H9 (cell line): ENCODE results near the gene KRTAP6-3. TPM values are rescaled to one million over a fixed set of nuclear protein-coding genes. Genes with fewer than 3 reads are reported as not detected.

ENCODE experiments used
- DNase-seq: peaks from one replicate; pipeline ENCODE4 v3.0.0-alpha.2; 2017
- H2AFZ ChIP-seq: one replicate; pipeline ENCODE4 v1.6.1; 2013; ENCODE audit warnings: mild to moderate bottlenecking, low read length, control low read depth, moderate library complexity
- H2AK5ac ChIP-seq: 2 replicates; pipeline ENCODE4 v1.6.1; 2013; ENCODE audit warnings: low read length, control low read depth, mixed read lengths; ENCODE audit not compliant: insufficient read length
- H2BK120ac ChIP-seq: one replicate; pipeline ENCODE4 v1.6.1; 2013; ENCODE audit warnings: low read depth, mild to moderate bottlenecking, low read length, control low read depth, inconsistent platforms; ENCODE audit not compliant: poor library complexity, severe bottlenecking
- H2BK12ac ChIP-seq: 2 replicates; pipeline ENCODE4 v1.6.1; 2013; ENCODE audit warnings: low read length, control low read depth, mixed read lengths, low read depth; ENCODE audit not compliant: insufficient read length
- H2BK15ac ChIP-seq: 2 replicates; pipeline ENCODE4 v1.6.1; 2013; ENCODE audit warnings: low read depth, low read length, control low read depth
- H2BK20ac ChIP-seq: one replicate; pipeline ENCODE4 v1.6.1; 2013; ENCODE audit warnings: low read depth, mild to moderate bottlenecking, low read length, control low read depth, inconsistent platforms; ENCODE audit not compliant: poor library complexity, severe bottlenecking
- H2BK5ac ChIP-seq: 2 replicates; pipeline ENCODE4 v1.6.1; 2013; ENCODE audit warnings: low read length, control low read depth, mixed read lengths; ENCODE audit not compliant: insufficient read length
- H3K14ac ChIP-seq: 2 replicates; pipeline ENCODE4 v1.6.1; 2013; ENCODE audit warnings: low read length, control low read depth; ENCODE audit not compliant: insufficient read depth
- H3K18ac ChIP-seq: 2 replicates; pipeline ENCODE4 v1.6.1; 2013; ENCODE audit warnings: low read depth, mild to moderate bottlenecking, mixed read lengths, low read length, control low read depth; ENCODE audit not compliant: insufficient read length
- H3K23ac ChIP-seq: 2 replicates; pipeline ENCODE4 v1.6.1; 2013; ENCODE audit warnings: low read length, control low read depth, mixed read lengths, low read depth; ENCODE audit not compliant: insufficient read length
- H3K23me2 ChIP-seq: 2 replicates; pipeline ENCODE4 v1.6.1; 2013; ENCODE audit warnings: low read depth, mild to moderate bottlenecking, mixed read lengths, low read length, control low read depth; ENCODE audit not compliant: insufficient read length, poor library complexity, severe bottlenecking
- H3K27ac ChIP-seq: 2 replicates; pipeline ENCODE4 v1.5.1; 2013; ENCODE audit warnings: low read length, control low read depth, mixed read lengths, low read depth; ENCODE audit not compliant: insufficient read length
- H3K27me3 ChIP-seq: 2 replicates; pipeline ENCODE4 v1.6.1; 2013; ENCODE audit warnings: low read length, control low read depth, inconsistent platforms; ENCODE audit not compliant: insufficient read depth
- H3K4ac ChIP-seq: 2 replicates; pipeline ENCODE4 v1.6.1; 2013; ENCODE audit warnings: low read depth, mild to moderate bottlenecking, control low read depth, inconsistent platforms, low read length, moderate library complexity
- H3K4me1 ChIP-seq: 2 replicates; pipeline ENCODE4 v1.6.1; 2013; ENCODE audit warnings: low read length, control low read depth, inconsistent platforms; ENCODE audit not compliant: insufficient read depth
- H3K4me2 ChIP-seq: 2 replicates; pipeline ENCODE4 v1.6.1; 2013; ENCODE audit warnings: low read length, control low read depth, mixed read lengths; ENCODE audit not compliant: insufficient read length, insufficient read depth
- H3K56ac ChIP-seq: 2 replicates; pipeline ENCODE4 v1.6.1; 2013; ENCODE audit warnings: low read depth, mild to moderate bottlenecking, mixed read lengths, low read length, control low read depth; ENCODE audit not compliant: insufficient read length
- H3K79me1 ChIP-seq: 2 replicates; pipeline ENCODE4 v1.6.1; 2013; ENCODE audit warnings: low read depth, mild to moderate bottlenecking, moderate library complexity, low read length, control low read depth, inconsistent platforms; ENCODE audit not compliant: insufficient read depth, poor library complexity, severe bottlenecking
- H3K79me2 ChIP-seq: 2 replicates; pipeline ENCODE4 v1.6.1; 2013; ENCODE audit warnings: low read length, control low read depth, inconsistent platforms; ENCODE audit not compliant: insufficient read depth
- H3K9ac ChIP-seq: 2 replicates; pipeline ENCODE4 v1.6.1; 2013; ENCODE audit warnings: low read length, control low read depth, mixed read lengths; ENCODE audit not compliant: insufficient read length; ENCODE audit errors: extremely low read depth
- H3K9me3 ChIP-seq: one replicate; pipeline ENCODE4 v1.6.1; 2013; ENCODE audit warnings: low read depth, low read length, inconsistent platforms; ENCODE audit not compliant: control insufficient read depth
- H3T11ph ChIP-seq: one replicate; pipeline ENCODE4 v1.6.1; 2013; ENCODE audit warnings: mild to moderate bottlenecking, low read length, control low read depth, inconsistent platforms
- H4K20me1 ChIP-seq: one replicate; pipeline ENCODE4 v1.6.1; 2013; ENCODE audit not compliant: control insufficient read depth, insufficient read length, insufficient read depth
- H4K5ac ChIP-seq: 2 replicates; pipeline ENCODE4 v1.6.1; 2013; ENCODE audit warnings: low read depth, mild to moderate bottlenecking, mixed read lengths, low read length, control low read depth; ENCODE audit not compliant: insufficient read length
- H4K8ac ChIP-seq: replicated peaks from 2 replicates; pipeline ENCODE4 v1.6.1; 2013; ENCODE audit warnings: low read length, control low read depth, mixed read lengths, low read depth; ENCODE audit not compliant: insufficient read length
- H4K91ac ChIP-seq: 2 replicates; pipeline ENCODE4 v1.6.1; 2013; ENCODE audit warnings: low read depth, mild to moderate bottlenecking, moderate library complexity, mixed read lengths, low read length, control low read depth; ENCODE audit not compliant: insufficient read length
- H3K27ac Mint-ChIP-seq, 3 experiments: 2 replicates in 2 of 3; 3 replicates in 1 of 3; pipeline ENCODE4 v1.8.0; 2020 to 2021; ENCODE audit warnings: mixed read lengths in 3 of 3, mild to moderate bottlenecking in 1 of 3, moderate library complexity in 1 of 3
- H3K27me3 Mint-ChIP-seq: 2 replicates; pipeline ENCODE4 v1.8.0; 2021; ENCODE audit warnings: low read depth, mild to moderate bottlenecking, moderate library complexity, mixed read lengths
- H3K36me3 Mint-ChIP-seq, 3 experiments: 2 replicates in 2 of 3; 3 replicates in 1 of 3; pipeline ENCODE4 v1.8.0; 2020 to 2021; ENCODE audit warnings: low read depth in 3 of 3, mixed read lengths in 3 of 3; ENCODE audit not compliant: insufficient read depth in 1 of 3
- H3K4me1 Mint-ChIP-seq, 2 experiments: 2 replicates each; pipeline ENCODE4 v1.8.0; 2020; ENCODE audit warnings: mixed read lengths in 2 of 2
- H3K4me3 Mint-ChIP-seq, 2 experiments: 2 replicates in 1 of 2; 3 replicates in 1 of 2; pipeline ENCODE4 v1.8.0; 2020 to 2021; ENCODE audit warnings: mild to moderate bottlenecking in 2 of 2, mixed read lengths in 2 of 2, moderate library complexity in 1 of 2
- H3K9me3 Mint-ChIP-seq, 2 experiments: 2 replicates in 1 of 2; 3 replicates in 1 of 2; pipeline ENCODE4 v1.8.0; 2020; ENCODE audit warnings: mild to moderate bottlenecking in 2 of 2, mixed read lengths in 2 of 2, moderate library complexity in 1 of 2
- CTCF ChIP-seq: fragments of 200-600 bp; sonication (generic); conservative IDR thresholded peaks from 3 replicates; pipeline ENCODE4 v1.8.0; 2021; ENCODE audit warnings: antibody characterized with exemption, mild to moderate bottlenecking
- WGBS: extraction: QIAGEN DNeasy Blood & Tissue Kit; methylation state at CpG from one replicate; pipeline ENCODE4 v1.1.7; 2013; ENCODE audit warnings: missing lambda C conversion rate, low lambda C conversion rate, mixed read lengths; ENCODE audit not compliant: insufficient read length; ENCODE audit errors: extremely low coverage; 5-methylcytosine and 5-hydroxymethylcytosine counted together
- total RNA-seq: library from RNA; stranded (reverse); gene quantifications from 2 replicates; pipeline ENCODE4 v1.2.1, GENCODE V29; 2021

The KRTAP6-3 gene
- total RNA-seq, 1 experiment from 2014 or later, result not detected

- H4K8ac ChIP-seq, result no peak overlapping the region
- no peak overlapping the region for H2BK120ac ChIP-seq
- H3K9ac ChIP-seq, result no peak overlapping the region
- no peaks in the 10 kb centered on the region for H3K27me3 ChIP-seq
- no peaks in the 10 kb centered on the region for H3K79me2 ChIP-seq
- no peak overlapping the region for H2AK5ac ChIP-seq
- H2BK15ac ChIP-seq, result no peak overlapping the region
- Mint-ChIP-seq H3K4me1 (no peaks in the 10 kb centered on the region), H3K4me3 (no peak overlapping the region), H3K27me3 (no peaks in the 10 kb centered on the region), H3K9me3 (peaks cover 5 to 19% of the 10 kb centered on the region in 2 experiments; a peak in 4 of 5 replicates), H3K36me3 (peaks cover 0 to 9% (median 0%) of the 10 kb centered on the region in 3 experiments; a peak in 2 of 7 replicates), H3K27ac (no peak overlapping the region)
- no peak overlapping the region for H2AFZ ChIP-seq
- no peak for DNase-seq
- H3K56ac ChIP-seq, result no peak overlapping the region
- H3K9me3 ChIP-seq, result no peaks in the 10 kb centered on the region
- H3K4me2 ChIP-seq, result no peak overlapping the region
- H3K14ac ChIP-seq, result no peak overlapping the region
- H3K18ac ChIP-seq, result no peak overlapping the region
- H3K23ac ChIP-seq, result no peak overlapping the region
- H2BK20ac ChIP-seq, result no peak overlapping the region
- no peak overlapping the region for H2BK12ac ChIP-seq
- no peaks in the 10 kb centered on the region for H3K4me1 ChIP-seq
- H4K5ac ChIP-seq, result no peak overlapping the region
- H3K23me2 ChIP-seq, result no peaks in the 10 kb centered on the region
- no peak for TF ChIP-seq CTCF
- no peak overlapping the region for H3K27ac ChIP-seq
- no peak overlapping the region for H4K91ac ChIP-seq
- H3K4ac ChIP-seq, result no peak overlapping the region
- no peak overlapping the region for H2BK5ac ChIP-seq
- no peak overlapping the region for H3T11ph ChIP-seq
- WGBS, result no CpG with 5 or more reads among the region's 2 CpGs
- no peaks in the 10 kb centered on the region for H4K20me1 ChIP-seq
- no peaks in the 10 kb centered on the region for H3K79me1 ChIP-seq
These were observed 30.3 kb upstream of the KRTAP6-3 start for GRCh38 chr21:30561957-30562356.
